Measurements from ENCODE around the gene SPAG16. TPM values are rescaled to one million over a fixed set of nuclear protein-coding genes. Genes with fewer than 3 reads are reported as not detected.

SPAG16 gene
- total RNA-seq, 4 donors from 2014 or later = 34.1 to 59.3 (median 46.8) TPM

- H3K27ac ChIP-seq = no peak overlapping the region
- no peaks in the 10 kb centered on the region for H3K36me3 ChIP-seq
- H3K27me3 ChIP-seq = no peaks in the 10 kb centered on the region
- no peaks in the 10 kb centered on the region for H3K9me3 ChIP-seq
- intact Hi-C loops (cut with DNase I) = no loop called here
- WGBS, 2 donors = 49 to 50% methylated on average over 2 of the region's 2 CpGs
- no peak overlapping the region for H3K4me3 ChIP-seq (replicated peaks in 1 of 3)
- TF ChIP-seq POLR2A (IDR thresholded peaks at IDR 0.05) (no peak), CTCF (IDR thresholded peaks at IDR 0.05) (no peak)
- H3K4me1 ChIP-seq = no peaks in the 10 kb centered on the region
- DNase-seq = no peak
Observed at GRCh38 chr2:213723041-213723560, 438.8 kb downstream of the SPAG16 start.

- no peak overlapping the region for H3K4me3 ChIP-seq (replicated peaks in 1 of 3)
- no peaks in the 10 kb centered on the region for H3K36me3 ChIP-seq
- 20 to 44% methylated on average over 1 of the region's 1 CpG for WGBS, 2 donors
- no peaks in the 10 kb centered on the region for H3K27me3 ChIP-seq
- DNase-seq = no peak
- H3K27ac ChIP-seq = no peak overlapping the region
- no peaks in the 10 kb centered on the region for H3K9me3 ChIP-seq
- no peak for TF ChIP-seq CTCF (IDR thresholded peaks at IDR 0.05)
- no peak for TF ChIP-seq POLR2A (IDR thresholded peaks at IDR 0.05)
- no peaks in the 10 kb centered on the region for H3K4me1 ChIP-seq
- intact Hi-C loops (cut with DNase I) = no loop called here
Observed at GRCh38 chr2:213723707-213724106, 439.4 kb downstream of the SPAG16 start.

GRCh38 chr2:213726101-213726500 is 441.8 kb downstream of the SPAG16 start:
- 83 to 100% methylated on average over 1 of the region's 1 CpG for whole genome bisulfite sequencing, 2 donors

GRCh38 chr2:213733893-213734292 is 449.6 kb downstream of the SPAG16 start:
- WGBS, 2 donors = 82 to 85% methylated on average over 3 of the region's 3 CpGs

More at GRCh38 chr2:213726101-213726500, 441.8 kb downstream of the SPAG16 start:
- no peaks in the 10 kb centered on the region for H3K4me1 ChIP-seq
- TF ChIP-seq POLR2A (IDR thresholded peaks at IDR 0.05) (no peak), CTCF (IDR thresholded peaks at IDR 0.05) (no peak)
- no peak overlapping the region for H3K4me3 ChIP-seq (replicated peaks in 1 of 3)
- H3K27ac ChIP-seq = no peak overlapping the region
- H3K36me3 ChIP-seq = no peaks in the 10 kb centered on the region
- no peaks in the 10 kb centered on the region for H3K27me3 ChIP-seq
- no peak for DNase-seq
- H3K9me3 ChIP-seq = no peaks in the 10 kb centered on the region
- intact Hi-C loops (cut with DNase I) = no loop called here

GRCh38 chr2:213740453-213740852 is 456.2 kb downstream of the SPAG16 start:
- no peak for TF ChIP-seq POLR2A (IDR thresholded peaks at IDR 0.05)
- no peak for TF ChIP-seq CTCF (IDR thresholded peaks at IDR 0.05)
- Histone ChIP-seq H3K27ac (no peak overlapping the region), H3K4me1 (no peaks in the 10 kb centered on the region), H3K27me3 (no peaks in the 10 kb centered on the region), H3K36me3 (no peaks in the 10 kb centered on the region), H3K9me3 (no peaks in the 10 kb centered on the region), H3K4me3 (replicated peaks in 1 of 3) (no peak overlapping the region)
- WGBS, 2 donors = 88 to 90% methylated on average over 3 of the region's 3 CpGs
- intact Hi-C loops (cut with DNase I) = no loop called here
- no peak for DNase-seq

More at GRCh38 chr2:213733893-213734292, 449.6 kb downstream of the SPAG16 start:
- no peaks in the 10 kb centered on the region for H3K9me3 ChIP-seq
- H3K36me3 ChIP-seq = no peaks in the 10 kb centered on the region
- no peak for TF ChIP-seq CTCF (IDR thresholded peaks at IDR 0.05)
- no peak for TF ChIP-seq POLR2A (IDR thresholded peaks at IDR 0.05)
- H3K27ac ChIP-seq = no peak overlapping the region
- intact Hi-C loops (cut with DNase I) = no loop called here
- no peak for DNase-seq
- H3K27me3 ChIP-seq = no peaks in the 10 kb centered on the region
- H3K4me3 ChIP-seq (replicated peaks in 1 of 3) = no peak overlapping the region
- no peaks in the 10 kb centered on the region for H3K4me1 ChIP-seq
